Hepatocyte (in vitro differentiated cells): ENCODE results near the gene LINC01488. TPM values are rescaled to one million over a fixed set of nuclear protein-coding genes. Genes with fewer than 3 reads are reported as not detected.

ENCODE experiments used
- DNase-seq: peaks from one replicate; pipeline ENCODE4 v3.0.0-alpha.2; 2016; ENCODE audit warnings: low spot score
- H2AFZ ChIP-seq: fragments of 200-600 bp; sonication (generic); 2 replicates; pipeline ENCODE4 v1.6.0; 2016; ENCODE audit warnings: antibody characterized with exemption, mild to moderate bottlenecking
- H3K27ac ChIP-seq: fragments of 200-600 bp; sonication (generic); 2 replicates; pipeline ENCODE4 v1.5.1; 2016; ENCODE audit warnings: mild to moderate bottlenecking
- H3K27me3 ChIP-seq: fragments of 200-600 bp; sonication (generic); 2 replicates; pipeline ENCODE4 v1.6.1; 2016
- H3K36me3 ChIP-seq: fragments of 200-600 bp; sonication (generic); replicated peaks from 2 replicates; pipeline ENCODE4 v1.5.1; 2016; ENCODE audit warnings: low read depth; ENCODE audit not compliant: insufficient read depth
- H3K4me1 ChIP-seq: fragments of 200-600 bp; sonication (generic); 2 replicates; pipeline ENCODE4 v1.5.1; 2016; ENCODE audit warnings: mild to moderate bottlenecking, moderate library complexity; ENCODE audit not compliant: insufficient read depth
- H3K4me2 ChIP-seq: fragments of 200-600 bp; sonication (generic); 2 replicates; pipeline ENCODE4 v1.6.0; 2016
- H3K4me3 ChIP-seq: fragments of 200-600 bp; sonication (generic); 2 replicates; pipeline ENCODE4 v1.5.1; 2016; ENCODE audit warnings: mild to moderate bottlenecking
- H3K79me2 ChIP-seq: fragments of 200-600 bp; sonication (generic); 2 replicates; pipeline ENCODE4 v1.6.0; 2017; ENCODE audit warnings: mild to moderate bottlenecking
- H3K9me2 ChIP-seq: fragments of 200-600 bp; sonication (generic); replicated peaks from 2 replicates; pipeline ENCODE4 v1.6.0; 2017; ENCODE audit warnings: mild to moderate bottlenecking; ENCODE audit not compliant: insufficient read depth
- H3K9me3 ChIP-seq: fragments of 200-600 bp; sonication (generic); 2 replicates; pipeline ENCODE4 v1.5.1; 2016; ENCODE audit warnings: low read depth, mild to moderate bottlenecking
- H4K20me1 ChIP-seq: fragments of 200-600 bp; sonication (generic); 2 replicates; pipeline ENCODE4 v1.6.0; 2016; ENCODE audit warnings: mild to moderate bottlenecking; ENCODE audit not compliant: insufficient read depth, poor library complexity, severe bottlenecking
- CTCF ChIP-seq: fragments of 200-600 bp; sonication (generic); IDR thresholded peaks from 2 replicates; pipeline ENCODE4 v1.5.1; 2016; ENCODE audit warnings: antibody characterized with exemption, mild to moderate bottlenecking; ENCODE audit not compliant: poor library complexity
- EZH2 ChIP-seq: fragments of 200-600 bp; sonication (generic); IDR thresholded peaks from 2 replicates; pipeline ENCODE4 v1.6.1; 2016; ENCODE audit warnings: antibody characterized with exemption, mild to moderate bottlenecking, borderline replicate concordance
- EZH2phosphoT487 ChIP-seq: fragments of 200-600 bp; sonication (generic); IDR thresholded peaks from one replicate; pipeline ENCODE4 v1.6.1; 2018; ENCODE audit warnings: antibody characterized with exemption, mild to moderate bottlenecking, low read depth, moderate library complexity; ENCODE audit not compliant: unreplicated experiment, severe bottlenecking
- WGBS: methylation state at CpG from one replicate; pipeline ENCODE4 v1.1.6; 2016; ENCODE audit warnings: low lambda C conversion rate; ENCODE audit errors: missing lambda C conversion rate; 5-methylcytosine and 5-hydroxymethylcytosine counted together
- polyA plus RNA-seq: library from polyadenylated mRNA; unstranded; fragments of >200 nt; fragmentation: Nextera tagmentation; extraction: Ambion mirVana; gene quantifications from 2 replicates; pipeline ENCODE4 v1.2.1, GENCODE V29; 2016
- total RNA-seq: library from RNA; depleted of rRNA; stranded (reverse); fragments of >200 nt; gene quantifications from 2 replicates; pipeline ENCODE4 v1.2.3, GENCODE V29; 2014

Gene LINC01488
- total and polyA plus RNA-seq, 2 experiments from 2014 or later: 0.27 to 0.59 TPM

- Histone ChIP-seq H3K36me3 (no peaks in the 10 kb centered on the region), H3K9me2 (no peaks in the 10 kb centered on the region), H3K79me2 (no peaks in the 10 kb centered on the region), H3K4me1 (peaks cover 10% of the 10 kb centered on the region), H3K27ac (no peak overlapping the region), H4K20me1 (no peaks in the 10 kb centered on the region), H3K4me3 (no peak overlapping the region), H3K9me3 (no peaks in the 10 kb centered on the region), H2AFZ (no peak overlapping the region), H3K4me2 (no peak overlapping the region), H3K27me3 (no peaks in the 10 kb centered on the region)
- no peak for DNase-seq
- WGBS: 89% methylated on average over 17 of the region's 17 CpGs
- no peak for TF ChIP-seq EZH2
- no peak for TF ChIP-seq CTCF
- no peak for TF ChIP-seq EZH2phosphoT487
Measured at GRCh38 chr11:69465236-69466000, 16.0 kb upstream of the LINC01488 start.

GRCh38 chr11:69466039-69466438 is 15.4 kb upstream of the LINC01488 start:
- Histone ChIP-seq H3K4me1 (peaks cover 10% of the 10 kb centered on the region), H3K4me3 (no peak overlapping the region), H2AFZ (no peak overlapping the region), H3K27ac (no peak overlapping the region), H3K36me3 (no peaks in the 10 kb centered on the region), H3K27me3 (no peaks in the 10 kb centered on the region), H3K9me3 (no peaks in the 10 kb centered on the region), H4K20me1 (no peaks in the 10 kb centered on the region), H3K79me2 (no peaks in the 10 kb centered on the region), H3K9me2 (no peaks in the 10 kb centered on the region), H3K4me2 (no peak overlapping the region)
- TF ChIP-seq EZH2phosphoT487 (no peak), CTCF (no peak), EZH2 (no peak)
- WGBS: 95% methylated on average over 6 of the region's 6 CpGs
- DNase-seq: no peak

- H2AFZ ChIP-seq: no peak overlapping the region
- H3K27me3 ChIP-seq: no peaks in the 10 kb centered on the region
- H3K4me3 ChIP-seq: no peak overlapping the region
- TF ChIP-seq EZH2phosphoT487: no peak
- no peak for TF ChIP-seq CTCF
- no peak for TF ChIP-seq EZH2
- no peaks in the 10 kb centered on the region for H4K20me1 ChIP-seq
- DNase-seq: no peak
- H3K79me2 ChIP-seq: no peaks in the 10 kb centered on the region
- no peaks in the 10 kb centered on the region for H3K9me2 ChIP-seq
- H3K4me1 ChIP-seq: peaks cover 10% of the 10 kb centered on the region
- H3K36me3 ChIP-seq: no peaks in the 10 kb centered on the region
- 93% methylated on average over 4 of the region's 4 CpGs for WGBS
- no peak overlapping the region for H3K27ac ChIP-seq
- no peaks in the 10 kb centered on the region for H3K9me3 ChIP-seq
- H3K4me2 ChIP-seq: no peak overlapping the region
Measured at GRCh38 chr11:69467196-69467595, 14.3 kb upstream of the LINC01488 start.
